Thyroid gland (tissue), 4 donors: ENCODE measurements around the gene EIF4H. TPM values are rescaled to one million over a fixed set of nuclear protein-coding genes. Genes with fewer than 3 reads are reported as not detected.

Experiments
- DNase-seq, 2 donors: peaks; one replicate each; pipeline ENCODE4 v3.0.0-alpha.2; 2019
- H3K27ac ChIP-seq, 3 donors: fragments of 200-600 bp; sonication (generic); 1 replicate in 2 of 3; 2 replicates in 1 of 3; pipeline ENCODE4 v1.5.1; 2016 to 2019; ENCODE audit warnings: mild to moderate bottlenecking in 1 of 3, moderate library complexity in 1 of 3
- H3K27me3 ChIP-seq: fragments of 200-600 bp; sonication (generic); one replicate; pipeline ENCODE4 v1.5.1; 2019
- H3K36me3 ChIP-seq, 2 donors: fragments of 200-600 bp; sonication (generic); one replicate each; pipeline ENCODE4 v1.5.1; 2016 to 2019
- H3K4me1 ChIP-seq, 2 donors: fragments of 200-600 bp; sonication (generic); one replicate each; pipeline ENCODE4 v1.5.1; 2017 to 2019
- H3K4me3 ChIP-seq, 3 donors: fragments of 200-600 bp; sonication (generic); replicated peaks in 1 of 3; 1 replicate in 2 of 3; 2 replicates in 1 of 3; pipeline ENCODE4 v1.5.1; 2016; ENCODE audit warnings: mild to moderate bottlenecking in 1 of 3
- H3K9me3 ChIP-seq: fragments of 200-600 bp; sonication (generic); one replicate; pipeline ENCODE4 v1.5.1; 2017
- CTCF ChIP-seq, 6 experiments: fragments of 200-600 bp in 3 of 6; fragments of 450-650 bp in 3 of 6; sonication (generic) in 3 of 6; IDR thresholded peaks; one replicate each; pipeline ENCODE4 v1.5.1; 2016 to 2019; ENCODE audit warnings: antibody characterized with exemption in 6 of 6, mild to moderate bottlenecking in 2 of 6, inconsistent platforms in 1 of 6, moderate library complexity in 1 of 6
- POLR2A ChIP-seq, 2 donors: fragments of 450-650 bp; IDR thresholded peaks; one replicate each; pipeline ENCODE4 v1.6.1; 2017; ENCODE audit warnings: antibody characterized with exemption in 2 of 2, mild to moderate bottlenecking in 2 of 2, moderate library complexity in 1 of 2
- WGBS, 2 donors: methylation state at CpG; one replicate each; pipeline ENCODE4 v1.1.5; 2017; 5-methylcytosine and 5-hydroxymethylcytosine counted together
- intact Hi-C: fragments of 100-400 bp; cut with DNase I; formaldehyde crosslinking; loops from one replicate; pipeline ENCODE4 v1.15.1; 2023
- total RNA-seq, 4 donors: library from RNA; depleted of rRNA; stranded (reverse); fragments of >200 nt; gene quantifications; one replicate each; pipeline ENCODE4 v1.2.3, GENCODE V29; 2016

EIF4H gene
- total RNA-seq, 4 donors from 2014 or later = 267 to 323 (median 298) TPM

- DNase-seq = no peak
- Histone ChIP-seq H3K27ac (no peak overlapping the region), H3K9me3 (no peaks in the 10 kb centered on the region), H3K4me1 (no peaks in the 10 kb centered on the region), H3K4me3 (no peak overlapping the region), H3K27me3 (no peaks in the 10 kb centered on the region), H3K36me3 (peaks cover 26 to 44% of the 10 kb centered on the region in 2 donors)
- 91 to 92% methylated on average over 13 of the region's 13 CpGs for WGBS, 2 donors
- TF ChIP-seq POLR2A (IDR thresholded peaks at IDR 0.05) = no peak
- TF ChIP-seq CTCF (IDR thresholded peaks at IDR 0.05) = no peak
- intact Hi-C loops = no loop called here
These were observed 59.6 kb downstream of the EIF4H start for GRCh38 chr7:74233655-74234285.

- 91 to 94% methylated on average over 8 of the region's 8 CpGs for WGBS, 2 donors
- Histone ChIP-seq H3K36me3 (peaks cover 37 to 54% of the 10 kb centered on the region in 2 donors), H3K27me3 (no peaks in the 10 kb centered on the region), H3K9me3 (no peaks in the 10 kb centered on the region), H3K27ac (no peak overlapping the region), H3K4me1 (no peaks in the 10 kb centered on the region), H3K4me3 (no peak overlapping the region)
- TF ChIP-seq POLR2A (IDR thresholded peaks at IDR 0.05) = no peak
- TF ChIP-seq CTCF (IDR thresholded peaks at IDR 0.05) = no peak
- no peak for DNase-seq
- intact Hi-C loops = no loop called here
These were observed 61.5 kb downstream of the EIF4H start for GRCh38 chr7:74235518-74236268.

GRCh38 chr7:74236284-74236683, 62.1 kb downstream of the EIF4H start:
- Histone ChIP-seq H3K4me1 (no peaks in the 10 kb centered on the region), H3K36me3 (peaks cover 34 to 53% of the 10 kb centered on the region in 2 donors), H3K9me3 (no peaks in the 10 kb centered on the region), H3K27me3 (no peaks in the 10 kb centered on the region), H3K27ac (no peak overlapping the region), H3K4me3 (no peak overlapping the region)
- intact Hi-C loops = no loop called here
- no peak for DNase-seq
- WGBS, 2 donors = 71 to 100% methylated on average over 3 of the region's 3 CpGs
- TF ChIP-seq POLR2A (IDR thresholded peaks at IDR 0.05) (no peak), CTCF (IDR thresholded peaks at IDR 0.05) (no peak)

GRCh38 chr7:74240482-74240881, 66.3 kb downstream of the EIF4H start:
- DNase-seq = no peak
- intact Hi-C loops = no loop called here
- no peak for TF ChIP-seq CTCF (IDR thresholded peaks at IDR 0.05)
- TF ChIP-seq POLR2A (IDR thresholded peaks at IDR 0.05) = no peak
- Histone ChIP-seq H3K27me3 (no peaks in the 10 kb centered on the region), H3K9me3 (no peaks in the 10 kb centered on the region), H3K4me1 (no peaks in the 10 kb centered on the region), H3K4me3 (no peak overlapping the region), H3K27ac (no peak overlapping the region), H3K36me3 (peaks cover 27 to 45% of the 10 kb centered on the region in 2 donors)
- WGBS, 2 donors = 96 to 97% methylated on average over 4 of the region's 4 CpGs

GRCh38 chr7:74242122-74242443, 67.9 kb downstream of the EIF4H start:
- H3K36me3 ChIP-seq = peaks cover 22 to 44% of the 10 kb centered on the region in 2 donors
- WGBS, 2 donors = 68 to 80% methylated on average over 6 of the region's 6 CpGs
- intact Hi-C loops = no loop called here
- no peaks in the 10 kb centered on the region for H3K27me3 ChIP-seq
- DNase-seq = no peak
- no peaks in the 10 kb centered on the region for H3K9me3 ChIP-seq
- no peak overlapping the region for H3K27ac ChIP-seq
- H3K4me1 ChIP-seq = no peaks in the 10 kb centered on the region
- no peak overlapping the region for H3K4me3 ChIP-seq
- TF ChIP-seq POLR2A (IDR thresholded peaks at IDR 0.05) (no peak), CTCF (IDR thresholded peaks at IDR 0.05) (no peak)
